Measurements from ENCODE around the gene SERPINH1.
A peak's percentile ranks its signal among the peaks of the same experiment; 100 is the strongest.
"Not testable (repeated sequence)": the region's sequence is repeated elsewhere in the genome, so short reads cannot be mapped to it uniquely, and the experiment has no call there.

The SERPINH1 gene

DNA sequence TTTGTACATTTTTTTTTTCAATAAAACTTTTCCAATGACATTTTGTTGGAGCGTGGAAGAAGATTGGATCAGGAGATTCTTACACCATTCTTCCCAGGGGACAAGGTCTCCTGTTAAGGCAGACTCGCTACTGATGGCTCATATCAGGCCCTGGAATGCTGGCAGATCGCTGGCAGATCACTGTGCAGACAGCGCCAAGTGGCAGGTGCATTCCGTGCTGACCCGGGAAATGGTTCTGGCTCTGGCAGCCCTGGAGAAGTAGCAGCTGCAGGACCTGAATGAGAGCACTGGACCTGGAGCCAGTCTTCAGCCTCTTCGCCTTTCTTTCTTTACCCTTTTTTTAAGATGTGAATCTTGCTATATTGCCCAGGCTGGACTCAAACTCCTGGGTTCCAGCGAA lies 10.7 kb downstream of the SERPINH1 start:
- no peak for DNase-seq (ENCODE audit: extremely low read depth in 1 of 2, low read depth in 1 of 2)

DNA sequence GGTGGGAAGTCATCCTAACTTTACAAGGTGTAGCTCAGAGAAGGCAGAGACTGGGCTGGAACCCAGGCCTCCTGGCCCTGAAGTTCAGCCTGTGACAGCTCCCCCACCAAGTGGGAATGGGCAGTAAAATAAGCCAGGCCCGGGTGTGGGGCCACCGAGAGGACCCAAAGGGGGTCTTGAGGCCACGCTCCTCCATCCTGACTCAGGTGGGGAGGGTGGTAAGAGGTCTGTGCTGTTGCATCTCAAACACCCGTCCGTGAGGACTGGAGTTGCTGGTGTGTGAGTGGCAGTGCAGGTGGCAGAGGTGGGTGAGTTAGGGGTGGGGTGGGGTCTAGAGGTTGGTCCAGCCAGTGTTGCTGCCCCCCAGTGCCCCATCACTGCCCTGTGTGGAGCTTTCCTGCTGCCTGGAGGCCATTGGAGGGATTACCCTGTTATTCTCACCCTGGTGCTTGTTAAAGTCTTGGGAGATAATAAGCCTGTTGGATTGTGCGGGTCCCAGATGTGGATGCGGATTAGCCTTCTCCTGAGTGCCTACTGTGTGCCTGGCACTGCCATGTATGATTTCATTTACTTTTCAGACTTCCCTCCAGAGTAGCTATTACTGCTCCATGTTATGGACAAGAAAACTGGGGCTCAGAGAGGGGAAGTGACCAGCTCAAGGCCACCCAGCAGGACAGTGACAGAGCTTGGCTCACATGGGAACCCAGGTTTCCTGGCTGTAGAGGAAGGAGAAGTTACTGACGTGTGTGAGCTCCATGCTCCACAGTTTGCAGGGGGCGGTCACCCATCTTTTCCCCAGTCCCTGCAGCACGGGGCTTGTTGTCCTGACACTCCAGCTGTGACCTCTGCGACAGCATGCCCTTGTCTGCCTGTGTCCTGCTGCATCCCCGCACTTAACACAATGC lies 12.9 kb downstream of the SERPINH1 start:
- DNase-seq (ENCODE audit: extremely low read depth in 1 of 2, low read depth in 1 of 2), result no peak

DNA sequence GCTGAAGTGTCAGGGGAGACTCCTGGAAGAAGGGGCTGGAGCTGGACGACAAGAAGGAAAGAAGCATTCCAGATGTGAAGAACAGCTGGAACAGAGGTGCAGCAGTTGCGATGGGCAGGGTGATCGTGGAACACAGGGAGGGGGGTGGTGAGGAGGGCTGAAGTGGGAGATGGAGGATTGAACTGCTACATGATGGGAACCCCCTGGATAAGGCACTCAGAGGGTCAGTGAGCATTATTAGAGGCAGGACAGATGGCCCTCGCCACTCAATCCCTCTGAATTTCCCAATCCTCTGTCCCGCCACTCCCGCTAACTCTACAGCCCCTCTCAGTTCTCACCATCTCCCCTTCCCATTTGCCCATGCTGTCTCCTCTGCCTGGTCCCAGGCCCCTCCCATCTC lies 14.0 kb downstream of the SERPINH1 start:
- no peak for DNase-seq (ENCODE audit: extremely low read depth in 1 of 2, low read depth in 1 of 2)

DNA sequence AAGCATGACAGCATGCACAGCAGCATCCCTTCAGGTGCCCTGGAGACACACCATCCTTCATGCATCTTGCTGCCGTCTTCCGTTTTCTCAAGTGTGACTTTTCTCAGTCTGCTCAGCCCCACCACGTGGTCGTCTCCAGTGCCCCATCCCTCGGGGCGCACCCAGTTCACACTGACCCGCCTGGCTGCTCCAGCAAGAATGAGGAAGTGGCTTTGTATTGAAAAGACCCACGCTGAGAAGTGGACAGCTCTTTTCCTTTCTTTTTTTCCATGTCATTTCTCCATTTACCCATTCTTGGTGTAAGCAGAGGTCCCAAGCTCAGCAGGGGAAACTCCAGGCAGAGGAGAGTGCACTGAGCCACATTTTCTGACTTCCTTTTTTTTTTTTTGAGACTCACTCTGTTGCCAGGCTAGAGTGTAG lies 14.5 kb downstream of the SERPINH1 start:
- DNase-seq (ENCODE audit: extremely low read depth in 1 of 2, low read depth in 1 of 2), result no peak

DNA sequence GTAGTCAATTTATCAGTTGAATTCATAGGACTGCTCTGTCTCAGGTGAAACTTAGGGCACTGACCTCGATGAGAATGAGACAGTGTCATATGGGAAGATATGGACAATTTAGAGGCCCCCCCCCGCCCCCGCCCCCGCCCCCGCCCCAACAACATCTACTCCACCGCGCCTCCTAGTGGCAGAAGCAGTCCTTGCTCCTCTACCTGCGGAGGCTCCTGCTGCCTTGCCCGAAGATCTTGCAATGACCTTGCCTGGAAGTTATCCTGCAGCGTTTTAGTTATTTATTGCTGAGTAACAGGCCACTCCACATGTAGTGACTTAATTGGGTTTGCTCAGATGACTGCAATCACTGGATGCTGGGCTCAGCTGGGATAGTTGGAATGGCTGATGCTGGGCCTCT lies 15.2 kb downstream of the SERPINH1 start:
- DNase-seq (ENCODE audit: extremely low read depth in 1 of 2, low read depth in 1 of 2), result no peak

DNA sequence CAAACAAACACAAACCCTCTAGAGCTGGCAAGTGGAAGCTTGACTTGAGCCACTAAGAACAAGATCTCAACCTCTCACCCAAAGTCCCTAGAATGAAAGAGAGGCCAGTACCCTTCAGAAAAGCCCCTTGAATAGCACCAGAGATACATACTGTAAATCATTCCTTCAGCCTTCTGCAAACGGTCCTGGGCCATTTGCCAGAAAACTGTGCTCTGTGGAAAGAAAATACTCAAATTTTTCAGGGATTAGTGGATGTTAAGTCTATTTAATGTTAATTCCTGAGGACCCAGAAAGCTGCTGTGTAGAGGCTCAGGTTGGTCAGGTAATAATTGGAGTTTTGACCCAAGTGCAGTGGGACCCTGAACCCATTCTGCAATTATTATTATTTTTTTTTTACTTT lies 16.9 kb downstream of the SERPINH1 start:
- DNase-seq (ENCODE audit: extremely low read depth in 1 of 2, low read depth in 1 of 2), result no peak

DNA sequence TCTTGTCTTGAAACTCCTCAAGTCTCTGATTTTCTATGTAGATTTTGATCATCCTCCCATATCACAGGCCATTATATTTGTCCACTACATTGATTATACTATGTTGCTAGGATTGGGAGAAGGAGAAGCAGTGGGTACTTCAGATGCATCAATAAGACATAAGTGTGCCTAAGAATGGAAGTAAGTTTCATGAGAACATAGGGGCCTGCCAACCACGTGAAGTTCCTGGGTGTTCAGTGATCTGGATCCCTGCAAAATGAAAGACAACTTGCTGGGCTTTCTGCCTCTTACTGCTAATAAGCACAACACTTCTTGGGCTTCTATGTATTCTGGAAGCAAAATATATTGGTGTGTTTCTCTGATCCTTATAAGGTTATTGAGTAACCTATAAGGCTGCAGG lies 17.8 kb downstream of the SERPINH1 start:
- no peak for DNase-seq (ENCODE audit: extremely low read depth in 1 of 2, low read depth in 1 of 2)

DNA sequence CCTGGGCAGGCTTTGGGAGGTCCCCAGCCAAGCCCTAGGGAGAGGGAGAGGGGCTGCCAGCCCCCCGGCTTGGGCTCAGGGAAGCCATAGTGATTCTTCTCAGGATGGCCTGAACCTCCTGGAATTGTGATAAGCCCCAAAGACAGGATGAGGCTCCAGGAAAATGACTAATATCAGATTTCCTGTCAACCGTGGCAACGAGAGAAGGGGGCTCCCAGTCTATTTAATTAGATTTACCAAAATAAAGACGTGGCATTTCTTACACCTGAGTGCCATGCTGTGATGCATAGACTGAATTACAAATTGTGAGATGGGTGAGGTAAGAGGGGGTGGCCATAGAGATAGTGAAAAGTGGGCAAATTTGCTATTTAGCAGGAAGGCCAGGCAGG lies 20.4 kb downstream of the SERPINH1 start:
- DNase-seq (ENCODE audit: extremely low read depth in 1 of 2, low read depth in 1 of 2), result no peak

DNA sequence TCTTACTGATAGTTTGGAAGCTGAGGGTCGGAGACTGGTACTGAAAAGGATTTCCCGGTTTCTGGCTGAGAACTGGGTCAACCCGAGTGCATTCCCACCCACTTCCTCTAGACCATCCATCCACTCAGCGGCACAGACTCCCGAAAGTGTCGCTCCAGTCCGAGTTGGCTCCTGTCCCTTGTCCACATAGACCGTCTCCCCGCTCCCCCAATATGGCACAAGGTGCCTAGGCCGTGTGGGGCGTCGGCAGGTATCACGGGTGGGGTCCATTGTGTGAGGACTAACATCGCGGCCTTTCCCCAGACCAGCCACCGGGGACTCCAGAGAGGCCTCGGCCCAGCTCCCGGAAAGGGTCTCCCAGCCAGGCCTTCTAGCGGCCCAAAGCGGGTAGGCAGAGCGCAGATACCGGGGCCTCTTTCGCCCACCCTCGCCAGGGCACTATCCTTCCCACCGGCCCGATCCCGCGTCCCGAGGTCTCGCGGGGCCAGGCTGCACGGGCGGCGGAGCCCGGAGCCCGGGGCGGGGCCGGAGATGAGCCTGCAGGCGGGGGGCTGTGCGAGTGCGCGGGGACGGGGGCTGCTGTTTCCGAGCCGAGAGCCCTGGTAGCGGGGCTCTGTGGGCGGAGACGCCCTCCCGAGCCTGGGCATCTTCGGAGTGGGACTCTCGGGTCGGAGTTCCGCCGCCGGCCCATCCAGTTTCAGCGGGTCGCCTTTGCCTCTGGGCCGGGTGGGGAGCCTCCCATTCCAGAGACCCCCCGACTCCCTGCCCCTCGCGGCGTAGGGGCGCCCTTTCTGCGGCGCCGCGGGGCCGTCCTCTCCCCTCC lies 21.1 kb downstream of the SERPINH1 start:
- peak in 1 of 2 donors; percentile 34 for DNase-seq (ENCODE audit: extremely low read depth in 1 of 2, low read depth in 1 of 2)

DNA sequence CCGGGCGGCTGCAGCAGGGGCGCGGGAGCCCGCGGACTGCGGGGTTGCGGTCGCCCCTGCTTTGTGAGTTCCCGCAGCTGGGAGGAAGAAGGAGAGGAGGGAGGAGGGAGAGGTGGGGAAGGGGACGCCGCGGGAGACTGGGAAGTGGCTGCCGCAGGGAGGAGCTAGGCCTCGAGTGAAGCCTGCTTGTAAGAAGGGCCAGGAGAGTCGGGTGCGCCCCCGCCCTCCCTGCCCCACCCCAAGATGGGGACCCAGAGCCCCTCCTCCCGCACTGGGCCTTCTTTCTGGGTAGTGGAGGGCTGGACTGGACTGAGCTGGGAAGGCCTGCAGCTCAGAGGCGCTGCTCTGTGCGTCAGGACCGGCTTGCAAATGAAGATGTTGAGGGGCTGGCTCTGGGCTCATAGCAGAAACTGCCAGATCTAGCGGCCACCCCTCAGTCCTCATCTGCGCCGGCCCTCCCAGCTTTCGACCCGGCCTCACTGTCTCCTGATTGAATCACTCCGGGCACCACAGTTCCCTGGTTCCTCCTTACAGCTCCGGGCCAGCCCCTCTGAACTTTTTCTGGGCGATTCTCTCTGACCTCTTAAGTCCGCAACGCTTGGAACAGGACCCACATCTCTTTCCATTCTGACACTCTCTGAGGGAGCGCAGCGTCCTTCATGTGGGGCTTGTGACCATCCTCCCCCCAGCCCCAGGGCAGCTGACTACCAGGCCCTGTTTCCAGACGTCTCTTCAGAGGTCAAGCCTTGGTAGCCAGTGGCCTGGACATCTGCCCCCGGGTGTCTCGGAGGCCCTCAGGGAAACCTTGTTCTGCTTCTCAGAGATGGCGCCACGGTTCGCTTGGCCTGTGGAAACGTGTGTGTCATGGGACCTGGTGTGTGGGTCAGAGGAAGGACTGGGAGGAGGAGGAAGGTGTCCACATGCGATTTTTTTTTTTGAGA lies 21.9 kb downstream of the SERPINH1 start:
- DNase-seq (ENCODE audit: extremely low read depth in 1 of 2, low read depth in 1 of 2), result no peak

DNA sequence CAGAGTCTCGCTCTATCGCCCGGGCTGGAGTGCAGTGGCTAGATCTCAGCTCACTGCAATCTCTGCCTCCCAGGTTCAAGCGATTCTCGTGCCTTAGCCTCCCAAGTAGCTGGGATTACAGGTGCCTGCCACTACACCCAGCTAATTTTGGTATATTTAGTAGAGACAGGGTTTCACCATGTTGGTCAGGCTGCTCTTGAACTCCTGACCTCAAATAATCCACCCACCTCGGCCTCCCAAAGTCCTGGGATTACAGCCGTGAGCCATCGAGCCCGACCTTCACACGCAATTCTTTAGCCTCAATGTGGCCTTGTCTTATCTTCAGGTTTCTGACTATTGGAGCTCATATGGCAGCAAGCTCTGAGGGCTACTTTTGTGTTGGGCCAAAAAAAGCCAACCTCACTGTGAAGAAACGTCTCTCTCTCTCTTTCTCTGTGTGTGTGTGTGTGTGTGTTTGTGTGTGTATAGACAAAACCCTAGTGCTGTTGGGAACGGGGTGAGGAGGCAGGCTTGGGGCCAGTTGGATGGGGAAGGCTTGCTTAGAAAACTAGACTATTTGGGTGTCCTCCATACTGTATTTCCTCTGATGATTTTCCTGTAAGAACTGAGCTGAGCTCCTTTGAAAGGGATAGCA lies 22.7 kb downstream of the SERPINH1 start:
- DNase-seq (ENCODE audit: extremely low read depth in 1 of 2, low read depth in 1 of 2), result not testable (repeated sequence)

DNA sequence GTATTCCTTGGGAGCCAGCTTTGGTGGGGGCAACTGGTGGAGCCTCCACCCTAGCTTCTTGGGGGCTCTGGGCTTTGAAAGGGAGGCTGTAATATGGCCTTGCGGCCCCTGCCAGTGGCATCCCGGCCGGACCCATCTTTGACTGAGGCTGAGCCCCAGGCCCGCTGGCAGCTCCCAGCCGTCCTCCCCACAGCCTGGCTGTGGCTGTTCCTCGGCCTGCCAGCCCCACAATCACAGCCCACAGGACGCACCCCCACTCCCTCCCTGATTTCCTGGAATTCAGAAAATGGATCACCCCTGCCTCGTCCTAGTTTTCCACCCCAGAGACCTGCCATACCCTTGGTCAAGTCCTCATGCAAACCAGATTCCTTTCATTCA lies 23.2 kb downstream of the SERPINH1 start:
- DNase-seq (ENCODE audit: extremely low read depth in 1 of 2, low read depth in 1 of 2), result no peak

DNA sequence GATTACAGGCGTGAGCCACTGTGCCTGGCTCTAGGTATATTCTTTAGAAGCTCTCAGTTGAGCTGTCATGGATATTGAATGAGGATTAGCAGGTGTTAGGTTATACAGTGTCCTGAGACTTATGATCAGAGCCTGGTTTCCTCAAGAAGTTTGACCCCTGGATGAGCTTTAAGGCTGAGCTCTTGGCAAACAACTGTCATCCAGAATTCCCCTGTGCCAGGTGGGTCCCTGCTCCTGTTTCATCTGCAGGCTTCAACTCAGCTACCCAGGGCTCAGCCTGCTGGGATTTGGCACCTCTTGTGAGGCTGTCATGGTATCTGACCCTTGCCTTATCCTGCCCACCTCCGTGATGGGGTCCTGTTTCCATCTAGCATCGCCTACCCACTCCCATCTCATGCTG lies 24.3 kb downstream of the SERPINH1 start:
- no peak for DNase-seq (ENCODE audit: extremely low read depth in 1 of 2, low read depth in 1 of 2)

DNA sequence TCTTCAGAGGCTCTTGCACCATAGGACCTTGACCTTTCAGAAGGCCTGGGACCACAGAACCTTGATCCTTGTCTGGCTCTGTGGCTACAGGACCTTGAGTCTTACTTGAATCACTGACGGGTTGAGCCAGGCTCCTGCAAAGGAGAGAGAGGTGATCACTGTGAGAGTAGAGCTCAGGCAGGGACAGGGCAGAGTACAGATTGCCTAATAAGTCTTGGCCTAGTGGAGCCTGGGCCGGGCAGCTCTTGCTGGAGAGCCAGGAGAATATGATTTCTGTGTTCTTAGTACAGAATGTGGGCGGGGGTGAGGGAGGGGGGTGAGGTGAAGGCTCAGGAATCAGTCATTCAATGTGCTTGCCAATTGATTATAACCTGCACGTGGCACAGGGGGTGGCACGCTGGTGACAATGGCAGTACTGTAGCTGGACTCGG lies 26.0 kb downstream of the SERPINH1 start:
- DNase-seq (ENCODE audit: extremely low read depth in 1 of 2, low read depth in 1 of 2), result no peak

DNA sequence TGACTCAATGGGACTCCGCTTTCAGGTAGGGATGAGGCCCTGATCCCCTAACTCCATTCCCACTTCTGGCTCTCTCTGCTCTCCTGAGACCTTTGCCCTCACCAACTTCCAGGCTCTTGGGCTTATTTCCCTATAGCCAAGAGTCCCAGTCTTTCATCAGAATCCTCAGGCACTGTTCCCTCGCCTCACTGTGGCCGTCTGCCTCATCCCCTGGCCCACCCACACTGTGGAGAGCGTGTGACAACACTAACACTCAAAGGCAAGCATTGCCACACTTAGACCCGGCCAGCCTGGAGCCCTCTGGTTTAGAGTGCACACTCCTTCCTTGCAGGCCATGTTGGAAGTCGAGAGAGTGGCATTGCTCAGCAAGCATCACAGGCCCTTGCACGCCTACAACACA lies 27.0 kb downstream of the SERPINH1 start:
- DNase-seq (ENCODE audit: extremely low read depth in 1 of 2, low read depth in 1 of 2), result no peak

DNA sequence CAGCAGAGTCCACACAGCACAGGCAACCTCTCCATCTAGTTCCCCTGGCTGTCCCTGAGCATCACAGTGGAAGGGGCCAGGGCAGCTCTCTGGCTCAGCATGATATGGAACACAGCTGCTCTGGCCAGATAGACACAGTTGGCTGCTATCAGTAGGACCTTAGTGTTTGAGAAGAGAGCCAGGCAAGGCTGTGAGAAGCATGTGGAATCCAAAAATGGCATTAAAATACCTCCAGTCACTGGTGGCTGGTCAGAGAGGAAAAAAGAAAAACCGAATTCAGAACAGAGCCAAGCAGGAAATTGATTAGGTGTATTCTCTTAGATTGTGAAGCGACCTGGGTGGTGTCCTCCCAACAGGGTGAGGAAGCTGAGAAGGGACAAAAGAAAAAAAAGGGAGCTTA lies 27.9 kb downstream of the SERPINH1 start:
- no peak for DNase-seq (ENCODE audit: extremely low read depth in 1 of 2, low read depth in 1 of 2)

DNA sequence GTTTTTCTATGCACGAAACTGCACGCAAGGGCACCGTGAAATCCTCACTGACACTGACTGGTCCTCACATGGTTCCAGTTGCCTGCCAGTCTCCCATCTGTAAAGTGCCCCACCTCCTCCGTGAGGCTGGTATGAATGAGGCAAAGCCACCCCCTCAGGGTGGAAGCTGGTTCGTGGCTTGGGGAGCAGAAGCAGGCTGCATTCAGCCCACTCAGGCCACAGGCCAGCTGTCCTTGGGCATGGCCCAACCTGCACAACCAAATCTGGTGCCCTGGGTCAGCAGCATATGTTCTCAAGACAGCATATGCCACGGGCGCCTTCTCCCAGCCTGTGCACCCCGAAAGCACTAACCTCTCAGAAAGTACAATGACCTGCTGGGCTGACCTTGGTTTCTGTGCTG lies 29.3 kb downstream of the SERPINH1 start:
- DNase-seq (ENCODE audit: extremely low read depth in 1 of 2, low read depth in 1 of 2), result no peak

DNA sequence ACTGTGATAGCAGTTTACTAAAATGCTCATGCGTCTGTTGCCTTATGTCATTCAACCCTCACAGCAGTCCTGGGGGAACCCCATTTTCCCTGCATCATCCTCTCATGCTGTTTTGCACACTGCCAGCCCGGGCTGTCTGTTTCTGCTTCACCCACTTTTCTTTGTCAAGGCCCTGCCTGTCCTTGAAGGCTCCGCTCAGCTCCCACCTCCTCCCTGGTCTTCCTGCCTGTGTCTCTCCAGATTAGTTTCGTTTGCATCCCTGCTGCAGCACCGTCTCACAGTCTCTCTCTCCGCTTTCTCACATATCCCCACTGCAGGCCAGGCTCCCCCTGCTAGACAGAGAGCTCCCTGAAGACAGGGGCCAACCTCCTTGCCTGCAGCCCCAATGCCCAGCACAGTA lies 29.9 kb downstream of the SERPINH1 start:
- DNase-seq (ENCODE audit: extremely low read depth in 1 of 2, low read depth in 1 of 2), result no peak

DNA sequence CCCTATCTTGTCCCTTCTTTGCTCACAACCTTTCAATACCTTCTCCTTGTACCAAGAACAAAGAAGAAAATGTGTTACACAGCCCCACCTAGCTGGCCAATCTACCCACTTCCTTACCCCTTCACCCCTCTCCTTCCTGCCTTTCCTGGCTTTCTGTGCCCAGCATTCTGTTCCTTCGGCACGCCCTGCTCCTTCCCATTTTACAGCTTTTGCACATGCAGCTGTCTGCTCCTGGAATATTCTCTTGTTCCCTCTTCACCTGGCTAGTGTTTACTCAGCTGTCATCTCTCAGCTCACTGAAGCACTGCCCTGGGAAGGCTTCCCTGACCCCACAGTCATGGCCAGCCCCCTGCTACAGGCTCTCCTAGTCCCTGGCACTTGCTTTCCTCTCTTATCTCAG lies 30.7 kb downstream of the SERPINH1 start:
- no peak for DNase-seq (ENCODE audit: extremely low read depth in 1 of 2, low read depth in 1 of 2)

DNA sequence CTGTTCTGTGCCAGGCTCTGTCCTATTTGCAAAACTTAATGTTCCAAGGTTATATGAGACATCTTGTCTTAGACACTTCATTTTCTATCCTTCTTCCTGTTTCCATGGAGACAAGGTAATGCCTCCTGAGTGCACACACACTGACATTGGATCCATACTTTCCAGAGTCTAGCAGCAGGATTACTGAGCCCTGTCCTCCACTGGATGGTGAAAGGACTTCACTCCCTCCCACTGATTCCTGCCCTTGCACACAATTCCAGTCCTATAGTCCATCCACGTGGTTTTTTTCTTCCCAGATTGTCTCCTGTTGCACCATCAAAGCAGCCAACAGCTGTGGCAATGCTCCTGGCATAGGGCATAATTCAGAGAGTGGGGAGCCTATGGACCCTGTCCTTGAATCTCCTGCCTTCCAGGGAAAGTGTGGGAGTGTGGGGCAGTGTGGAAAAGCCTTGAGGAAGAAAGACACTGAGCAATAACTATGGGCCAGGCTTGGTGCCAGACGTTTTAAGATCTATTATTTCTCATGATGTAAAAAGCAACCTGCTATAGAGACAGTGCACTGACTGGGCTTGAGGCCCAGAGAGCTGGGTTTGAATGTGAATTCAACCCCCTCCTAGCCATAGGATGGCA lies 31.3 kb downstream of the SERPINH1 start:
- no peak for DNase-seq (ENCODE audit: extremely low read depth in 1 of 2, low read depth in 1 of 2)

Measured in stimulated activated CD8-positive, alpha-beta memory T cell treated with anti-CD3 and anti-CD28 coated beads, Interleukin-7, amount 100 ng/mL, for 48 hours (primary cell).